ENCODE results near the gene SCAF1.
A peak's percentile ranks its signal among the peaks of the same experiment; 100 is the strongest.

SCAF1 gene

GRCh38 chr19:49669516-49669915 is 27.5 kb downstream of the SCAF1 start:
- DNase-seq, result no peak

- peak; percentile 66 for DNase-seq
Measured at GRCh38 chr19:49672131-49672919, 30.3 kb downstream of the SCAF1 start.

DNA sequence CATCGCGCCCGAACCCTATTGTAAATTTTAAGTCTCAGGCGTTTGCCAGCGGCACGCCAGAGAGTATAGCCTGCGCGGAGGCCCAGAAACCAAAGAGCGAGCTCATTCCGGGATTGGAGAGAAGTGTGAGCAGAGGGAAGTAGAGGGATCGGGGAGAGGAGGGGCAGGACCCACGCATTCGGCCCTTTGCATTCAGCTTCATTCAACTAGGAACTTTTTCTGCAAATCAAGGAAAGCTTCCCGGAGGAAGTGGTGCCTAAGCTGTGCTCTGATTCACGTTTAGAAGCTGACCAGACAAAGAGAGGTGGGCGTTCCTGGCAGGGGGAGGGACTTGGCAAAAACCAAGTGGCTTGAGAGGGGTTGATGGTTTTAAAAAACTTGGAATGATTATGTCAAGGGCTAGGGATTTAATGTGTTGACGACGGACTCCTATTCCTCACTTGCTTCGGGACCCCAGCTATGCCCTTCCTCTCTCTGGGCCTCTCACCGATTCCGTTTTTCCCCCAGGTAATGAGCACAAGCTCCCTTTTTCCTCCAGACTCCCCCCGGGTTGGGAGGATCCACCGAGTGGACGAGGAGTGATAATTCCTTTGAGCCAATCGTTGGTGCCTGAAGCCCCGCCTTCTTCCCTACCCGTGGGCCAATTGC is 34.3 kb downstream of the SCAF1 start:
- DNase-seq, result no peak

GRCh38 chr19:49676784-49677230 is 34.8 kb downstream of the SCAF1 start:
- DNase-seq, result peak; percentile 96

- DNase-seq, result peak; percentile 37
Measured at GRCh38 chr19:49677231-49677900, 35.4 kb downstream of the SCAF1 start, which contains the start of gene PRMT1. TSS of gene PRMT1 (plus strand) at chr19:49677271. CDS start at chr19:49677281, 10 bp downstream.

GRCh38 chr19:49677901-49678674 is 36.1 kb downstream of the SCAF1 start:
- peak; percentile 74 for DNase-seq

DNA sequence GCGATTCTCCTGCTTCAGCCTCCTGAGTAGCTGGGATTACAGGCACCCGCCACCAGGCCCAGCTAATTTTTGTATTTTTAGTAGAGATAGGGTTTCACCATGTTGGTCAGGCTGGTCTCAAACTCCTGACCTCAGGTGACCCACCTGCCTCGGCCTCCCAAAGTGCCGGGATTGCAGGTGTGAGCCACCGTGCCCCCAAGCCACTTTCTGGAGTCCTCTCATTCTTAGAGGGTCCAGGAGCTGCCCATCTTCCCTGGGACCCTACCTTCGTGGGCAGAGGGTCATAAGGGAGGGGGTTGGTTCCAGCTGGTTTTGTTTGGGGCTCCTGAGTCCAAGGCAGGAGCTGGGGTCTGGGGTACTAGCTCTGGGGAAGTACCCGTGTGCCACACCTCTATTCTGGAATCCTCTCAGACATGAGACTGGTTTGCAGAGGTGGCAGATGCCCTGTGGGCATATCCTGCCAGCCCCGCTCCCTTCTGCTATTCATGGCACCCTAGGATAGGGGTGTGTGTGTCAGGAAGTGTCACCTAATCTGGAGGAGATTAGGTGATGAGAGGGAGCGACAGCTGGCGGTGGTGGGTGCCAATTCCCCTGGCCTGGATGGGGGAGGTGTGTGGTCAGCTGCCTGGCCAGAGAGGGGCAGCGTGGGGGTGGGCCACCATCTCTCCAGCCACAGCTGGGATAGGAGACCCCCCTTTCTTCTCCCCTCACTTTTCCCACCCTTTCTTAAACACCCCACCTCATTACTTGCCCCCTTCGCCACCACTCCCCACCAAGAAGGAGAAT is 37.2 kb downstream of the SCAF1 start:
- no peak for DNase-seq

- no peak for DNase-seq
Measured at GRCh38 chr19:49679771-49680413, 37.9 kb downstream of the SCAF1 start.

DNA sequence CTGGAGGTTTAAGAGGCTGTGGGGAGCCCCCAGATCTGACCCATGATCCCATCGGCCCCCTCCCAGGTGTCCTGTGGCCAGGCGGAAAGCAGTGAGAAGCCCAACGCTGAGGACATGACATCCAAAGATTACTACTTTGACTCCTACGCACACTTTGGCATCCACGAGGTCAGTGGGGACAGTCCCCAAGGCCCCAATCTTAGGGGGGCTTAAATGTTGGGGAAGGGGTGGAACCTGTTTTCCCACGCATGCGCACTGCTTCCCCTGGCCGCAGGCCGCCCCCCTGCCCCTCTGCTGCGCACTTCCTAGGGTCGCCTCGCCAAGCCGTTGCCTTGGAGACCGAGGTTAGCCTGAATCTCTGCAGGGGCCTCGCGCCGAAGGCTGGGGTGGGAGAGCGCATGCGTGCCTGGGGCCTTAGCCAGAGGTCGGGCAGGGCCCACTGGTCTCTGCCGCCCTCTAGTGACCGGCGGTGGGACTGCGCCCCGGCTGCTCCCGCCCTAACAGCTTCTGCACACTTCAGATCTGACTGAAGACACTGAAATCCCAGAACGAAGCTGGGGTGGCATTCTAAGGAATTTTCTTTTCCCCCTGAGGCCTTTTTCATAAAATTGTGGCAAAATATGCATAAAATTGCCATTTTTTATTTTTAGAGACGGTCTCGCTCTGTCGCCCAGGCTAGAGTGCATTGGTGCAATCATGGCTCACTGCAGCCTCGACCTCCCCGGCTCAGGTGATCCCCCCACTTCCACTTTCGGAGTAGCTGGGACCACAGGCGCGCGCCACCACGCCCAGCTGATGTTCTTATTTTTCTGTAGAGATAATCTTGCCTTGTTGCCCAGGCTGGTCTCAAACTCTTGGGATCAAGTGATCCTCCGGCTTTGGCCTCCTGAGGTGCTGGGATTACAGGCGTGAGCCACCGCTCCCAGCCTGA is 38.7 kb downstream of the SCAF1 start:
- DNase-seq, result peak; percentile 92

GRCh38 chr19:49681830-49682229 is 39.8 kb downstream of the SCAF1 start:
- no peak for DNase-seq

- DNase-seq, result no peak
Measured at GRCh38 chr19:49682274-49682673, 40.3 kb downstream of the SCAF1 start.

DNA sequence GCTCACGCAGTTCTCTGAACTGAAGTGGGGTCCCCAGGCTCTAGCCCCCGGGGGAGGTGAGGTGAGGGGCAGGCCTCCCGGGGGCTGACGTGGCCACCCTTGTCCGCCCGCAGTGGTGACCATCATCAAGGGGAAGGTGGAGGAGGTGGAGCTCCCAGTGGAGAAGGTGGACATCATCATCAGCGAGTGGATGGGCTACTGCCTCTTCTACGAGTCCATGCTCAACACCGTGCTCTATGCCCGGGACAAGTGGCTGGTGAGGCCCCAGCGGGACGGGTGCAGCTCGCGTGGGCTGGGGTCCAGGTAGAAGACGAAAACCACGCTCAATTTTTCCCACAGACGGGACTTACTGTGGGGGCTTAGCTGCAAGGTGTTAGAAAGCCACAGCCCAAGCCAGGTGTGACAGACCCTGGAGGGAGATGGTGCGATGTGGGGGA is 41.8 kb downstream of the SCAF1 start:
- DNase-seq, result no peak

- no peak for DNase-seq
Measured at GRCh38 chr19:49684251-49684982, 42.4 kb downstream of the SCAF1 start.

- DNase-seq, result no peak
Measured at GRCh38 chr19:49684983-49685553, 43.1 kb downstream of the SCAF1 start.

GRCh38 chr19:49685845-49686332 is 43.9 kb downstream of the SCAF1 start:
- DNase-seq, result no peak

GRCh38 chr19:49686503-49687088 is 44.6 kb downstream of the SCAF1 start:
- DNase-seq, result no peak

DNA sequence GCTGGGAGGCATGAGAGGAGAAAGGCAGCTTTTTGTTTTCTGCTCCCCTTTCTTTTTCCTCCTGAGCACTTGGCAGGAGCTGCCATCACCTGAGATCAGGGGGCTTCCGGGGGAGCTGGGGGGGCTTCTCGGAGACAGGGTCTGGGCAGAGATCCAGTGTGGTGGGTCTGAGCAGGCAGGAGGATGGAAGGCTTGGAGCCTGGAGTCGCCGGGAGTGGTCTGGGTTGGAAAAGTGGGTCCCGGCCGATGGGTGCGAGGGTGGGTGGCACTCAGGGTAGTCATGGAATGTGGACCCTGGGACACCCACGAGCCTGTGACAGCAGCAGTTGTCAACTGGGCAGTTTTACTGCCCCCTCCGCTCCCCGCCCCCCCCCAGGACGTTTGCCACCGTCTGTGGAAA is 45.1 kb downstream of the SCAF1 start:
- DNase-seq, result no peak

DNA sequence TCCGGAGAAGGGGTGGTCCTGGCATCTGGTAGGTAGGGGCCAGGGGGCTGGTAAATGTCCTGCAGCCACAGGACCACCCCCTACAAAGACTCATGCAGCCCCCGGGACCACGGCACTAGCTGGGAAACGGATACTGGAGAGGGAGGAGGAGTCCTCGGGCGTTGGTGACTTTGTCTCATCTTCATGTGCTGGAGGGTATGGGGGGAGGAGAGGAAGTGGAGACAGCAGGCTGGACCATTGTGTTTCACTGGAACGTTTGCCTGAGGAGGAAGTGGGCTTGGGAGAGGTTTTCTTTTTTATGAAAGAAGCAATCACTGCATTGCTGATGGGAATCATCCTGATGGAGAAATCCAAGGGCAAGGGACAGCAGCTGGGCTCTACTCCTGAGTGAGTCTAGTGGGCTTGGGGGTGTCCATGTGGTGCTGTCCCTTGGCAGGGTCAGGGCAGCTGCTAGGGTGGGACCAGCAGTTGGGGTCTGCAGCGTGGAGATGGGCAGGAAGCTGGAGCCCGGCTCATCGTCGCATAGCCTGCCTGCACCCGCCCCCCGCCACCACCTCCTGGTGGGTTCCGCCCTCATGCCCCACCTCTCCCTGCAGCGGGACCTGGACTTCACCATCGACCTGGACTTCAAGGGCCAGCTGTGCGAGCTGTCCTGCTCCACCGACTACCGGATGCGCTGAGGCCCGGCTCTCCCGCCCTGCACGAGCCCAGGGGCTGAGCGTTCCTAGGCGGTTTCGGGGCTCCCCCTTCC is 45.7 kb downstream of the SCAF1 start:
- no peak for DNase-seq

All from activated T-cell treated with anti-CD3 and anti-CD28 coated beads for 4 hours (primary cell).